Esophagus squamous epithelium (tissue), 5 donors: ENCODE results near the gene EPPIN. TPM values are rescaled to one million over a fixed set of nuclear protein-coding genes. Genes with fewer than 3 reads are reported as not detected.

Source experiments
- DNase-seq: peaks from one replicate; lab custom pipeline; 2025; lab: John Stamatoyannopoulos, UW
- H3K27ac ChIP-seq, 4 donors: fragments of 200-600 bp; sonication (generic); one replicate each; pipeline ENCODE4 v1.5.1; 2016 to 2019; ENCODE audit warnings: mild to moderate bottlenecking in 1 of 4
- H3K27me3 ChIP-seq, 4 donors: fragments of 200-600 bp; sonication (generic); 1 replicate in 3 of 4; 2 replicates in 1 of 4; pipeline versions ENCODE4 v1.5.1 to v1.6.0; 2017 to 2021; ENCODE audit warnings: antibody characterized with exemption in 1 of 4
- H3K36me3 ChIP-seq, 3 donors: fragments of 200-600 bp; sonication (generic); one replicate each; pipeline ENCODE4 v1.5.1; 2016 to 2019
- H3K4me1 ChIP-seq, 3 donors: fragments of 200-600 bp; sonication (generic); one replicate each; pipeline ENCODE4 v1.5.1; 2017 to 2019
- H3K4me3 ChIP-seq, 4 donors: fragments of 200-600 bp; sonication (generic); 1 replicate in 3 of 4; 2 replicates in 1 of 4; pipeline ENCODE4 v1.5.1; 2016 to 2019; ENCODE audit warnings: mild to moderate bottlenecking in 2 of 4, moderate library complexity in 1 of 4
- H3K9me3 ChIP-seq, 3 donors: fragments of 200-600 bp; sonication (generic); one replicate each; pipeline ENCODE4 v1.5.1; 2016 to 2019
- POLR2A ChIP-seq, 4 donors: fragments of 450-650 bp; IDR thresholded peaks; one replicate each; pipeline ENCODE4 v1.6.1; 2017; ENCODE audit warnings: antibody characterized with exemption in 4 of 4, mild to moderate bottlenecking in 4 of 4, moderate library complexity in 3 of 4
- WGBS, 2 donors: methylation state at CpG; one replicate each; pipeline ENCODE4 v1.1.5; 2018; 5-methylcytosine and 5-hydroxymethylcytosine counted together
- intact Hi-C: fragments of 100-400 bp; cut with DNase I; formaldehyde crosslinking; loops from one replicate; pipeline ENCODE4 v1.15.0; 2022
- total RNA-seq, 4 donors: library from RNA; depleted of rRNA; stranded (reverse); fragments of >200 nt; gene quantifications; one replicate each; pipeline ENCODE4 v1.1.0, GENCODE V29; 2016
- TF ChIP-seq, protein P1 (sequence below), 6 experiments: fragments of 450-650 bp in 4 of 6; fragments of 200-600 bp in 2 of 6; sonication (generic) in 2 of 6; IDR thresholded peaks; one replicate each; pipeline ENCODE4 v1.5.1; 2016 to 2019; ENCODE audit warnings: antibody characterized with exemption in 6 of 6, mild to moderate bottlenecking in 4 of 6, moderate library complexity in 4 of 6
- donor health status: DM: yes; HTN: yes; CAD: no.

EPPIN gene
- total RNA-seq, 4 donors from 2014 or later: not detected

DNA sequence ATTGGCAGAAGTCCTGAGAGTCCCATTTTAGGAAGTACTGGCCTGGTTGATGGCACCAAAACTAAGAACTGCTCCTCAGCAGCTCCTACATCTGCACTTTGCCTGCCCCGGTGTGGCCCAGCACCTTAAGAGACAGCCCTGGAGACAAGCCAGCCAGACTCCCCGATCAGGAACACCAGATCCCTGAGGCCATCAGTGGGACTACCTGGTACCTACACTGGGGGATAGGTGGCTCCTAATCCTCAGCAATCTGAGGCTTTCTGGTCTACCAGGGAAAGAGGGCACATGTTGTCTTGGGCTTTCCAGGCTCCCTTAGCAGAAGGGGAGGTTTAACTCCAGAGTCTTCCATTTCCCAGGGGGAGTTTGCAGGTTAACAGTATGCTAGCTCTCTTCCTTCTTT lies 7.8 kb downstream of the EPPIN start, which contains the start of gene WFDC6:
Gene WFDC6 (minus strand): TSS at position 101 of the 400 bp plus-strand sequence. CDS start 75 bp downstream, at position 26.
- Histone ChIP-seq H3K9me3 (no peaks in the 10 kb centered on the region), H3K36me3 (no peaks in the 10 kb centered on the region), H3K4me1 (peaks cover 0 to 17% (median 0%) of the 10 kb centered on the region in 3 donors), H3K27ac (no peak within 1 kb of the TSS), H3K27me3 (peaks cover 0 to 99% (median 1%) of the 10 kb centered on the region in 4 donors), H3K4me3 (no peak within 1 kb of the TSS)
- WGBS, 2 donors: 60% methylated on average over 1 of the region's 2 CpGs; no CpG with 5 or more reads in 1 of the 2 donors
- no peak for DNase-seq
- intact Hi-C loops: no loop called here
- TF ChIP-seq, protein P1, sequence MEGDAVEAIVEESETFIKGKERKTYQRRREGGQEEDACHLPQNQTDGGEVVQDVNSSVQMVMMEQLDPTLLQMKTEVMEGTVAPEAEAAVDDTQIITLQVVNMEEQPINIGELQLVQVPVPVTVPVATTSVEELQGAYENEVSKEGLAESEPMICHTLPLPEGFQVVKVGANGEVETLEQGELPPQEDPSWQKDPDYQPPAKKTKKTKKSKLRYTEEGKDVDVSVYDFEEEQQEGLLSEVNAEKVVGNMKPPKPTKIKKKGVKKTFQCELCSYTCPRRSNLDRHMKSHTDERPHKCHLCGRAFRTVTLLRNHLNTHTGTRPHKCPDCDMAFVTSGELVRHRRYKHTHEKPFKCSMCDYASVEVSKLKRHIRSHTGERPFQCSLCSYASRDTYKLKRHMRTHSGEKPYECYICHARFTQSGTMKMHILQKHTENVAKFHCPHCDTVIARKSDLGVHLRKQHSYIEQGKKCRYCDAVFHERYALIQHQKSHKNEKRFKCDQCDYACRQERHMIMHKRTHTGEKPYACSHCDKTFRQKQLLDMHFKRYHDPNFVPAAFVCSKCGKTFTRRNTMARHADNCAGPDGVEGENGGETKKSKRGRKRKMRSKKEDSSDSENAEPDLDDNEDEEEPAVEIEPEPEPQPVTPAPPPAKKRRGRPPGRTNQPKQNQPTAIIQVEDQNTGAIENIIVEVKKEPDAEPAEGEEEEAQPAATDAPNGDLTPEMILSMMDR (IDR thresholded peaks at IDR 0.05): no peak
- no peak for TF ChIP-seq POLR2A (IDR thresholded peaks at IDR 0.05)

DNA sequence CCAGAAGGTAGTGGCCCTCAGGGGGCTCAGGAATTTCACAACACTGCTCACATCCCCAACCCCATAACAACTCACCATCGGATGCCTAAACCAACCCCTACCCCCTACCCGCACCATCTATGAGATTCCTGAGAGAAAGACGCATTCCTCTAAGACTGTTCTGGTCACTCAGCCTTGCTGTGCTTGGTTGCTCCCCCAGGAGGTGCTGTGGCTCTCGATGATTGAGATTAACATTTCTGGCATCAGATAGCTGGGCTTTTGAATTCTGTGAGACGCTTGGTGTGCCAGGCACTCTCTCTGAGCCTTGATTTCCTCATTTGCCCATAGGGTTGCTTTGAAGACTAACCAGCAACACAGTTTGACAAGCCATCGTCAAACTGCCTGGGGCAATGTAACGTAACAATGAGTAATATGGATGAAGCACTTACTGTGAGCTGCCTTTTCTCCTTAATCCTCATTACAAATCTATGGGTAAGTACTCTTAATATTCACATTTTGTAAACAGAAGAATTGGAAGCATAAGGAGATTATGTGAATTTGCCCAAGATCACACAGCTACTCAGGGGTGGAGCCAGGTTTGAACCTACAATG lies 8.9 kb downstream of the EPPIN start:
- whole genome bisulfite sequencing, 2 donors: 40 to 57% methylated on average over 7 of the region's 7 CpGs
- no peak for DNase-seq
- Histone ChIP-seq H3K27ac (no peak overlapping the region), H3K36me3 (no peaks in the 10 kb centered on the region), H3K4me3 (no peak overlapping the region), H3K27me3 (peaks cover 0 to 99% (median 1%) of the 10 kb centered on the region in 4 donors), H3K4me1 (peaks cover 0 to 17% (median 0%) of the 10 kb centered on the region in 3 donors), H3K9me3 (no peaks in the 10 kb centered on the region)
- no peak for TF ChIP-seq POLR2A (IDR thresholded peaks at IDR 0.05)
- TF ChIP-seq, protein P1 (IDR thresholded peaks at IDR 0.05): peak in 1 of 6 experiments; percentile 21
- intact Hi-C loops: no loop called here

DNA sequence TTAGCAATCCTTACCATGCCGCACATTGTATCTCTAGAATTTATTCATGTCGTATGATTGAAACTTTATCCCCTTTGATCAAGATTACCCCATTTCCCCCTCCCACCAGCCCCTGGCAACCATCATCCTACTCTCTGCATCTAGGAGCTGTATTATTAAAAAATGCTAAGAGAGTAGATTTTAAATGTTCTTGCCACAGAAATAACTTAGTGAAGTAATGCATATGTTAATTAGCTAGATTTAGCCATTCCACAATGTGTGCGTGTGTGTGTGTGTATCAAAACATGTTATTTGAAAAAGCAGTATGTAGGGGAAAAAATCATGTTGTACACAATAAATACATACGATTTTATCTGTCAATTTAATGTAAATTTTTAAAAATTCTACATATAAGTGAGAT lies 19.9 kb downstream of the EPPIN start:
- no peak for DNase-seq
- WGBS, 2 donors: 69 to 75% methylated on average over 4 of the region's 4 CpGs
- H3K36me3 ChIP-seq: no peaks in the 10 kb centered on the region
- H3K4me3 ChIP-seq: no peak overlapping the region
- peaks cover 0 to 96% (median 0%) of the 10 kb centered on the region in 4 donors for H3K27me3 ChIP-seq
- intact Hi-C loops: no loop called here
- no peak overlapping the region for H3K27ac ChIP-seq
- no peaks in the 10 kb centered on the region for H3K4me1 ChIP-seq
- no peaks in the 10 kb centered on the region for H3K9me3 ChIP-seq
- TF ChIP-seq, protein P1 (IDR thresholded peaks at IDR 0.05): no peak
- TF ChIP-seq POLR2A (IDR thresholded peaks at IDR 0.05): no peak

DNA sequence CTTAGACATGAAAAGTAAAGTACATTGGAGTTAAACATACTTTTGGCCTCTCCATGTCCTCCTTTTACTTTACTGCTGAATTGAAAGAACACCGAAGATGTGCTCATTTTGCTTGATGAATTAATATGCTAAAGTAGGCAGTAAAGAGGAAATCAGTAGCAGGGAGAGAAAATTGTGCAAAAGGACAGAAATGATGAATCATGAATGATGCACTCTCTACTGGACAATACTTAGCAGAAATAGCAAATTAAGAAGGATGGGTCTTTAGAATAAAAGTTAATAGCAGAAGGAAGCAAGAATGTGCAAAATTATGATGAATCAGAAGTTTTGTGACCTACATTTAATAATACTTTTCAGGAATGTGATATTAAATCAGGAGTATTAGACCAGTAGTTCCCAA lies 23.4 kb downstream of the EPPIN start:
- WGBS, 2 donors: 53 to 75% methylated on average over 1 of the region's 1 CpG
- H3K9me3 ChIP-seq: no peaks in the 10 kb centered on the region
- no peak for TF ChIP-seq POLR2A (IDR thresholded peaks at IDR 0.05)
- DNase-seq: no peak
- H3K4me3 ChIP-seq: no peak overlapping the region
- intact Hi-C loops: no loop called here
- H3K27ac ChIP-seq: no peak overlapping the region
- peaks cover 0 to 6% (median 0%) of the 10 kb centered on the region in 3 donors for H3K4me1 ChIP-seq
- peaks cover 0 to 77% (median 0%) of the 10 kb centered on the region in 4 donors for H3K27me3 ChIP-seq
- no peaks in the 10 kb centered on the region for H3K36me3 ChIP-seq

DNA sequence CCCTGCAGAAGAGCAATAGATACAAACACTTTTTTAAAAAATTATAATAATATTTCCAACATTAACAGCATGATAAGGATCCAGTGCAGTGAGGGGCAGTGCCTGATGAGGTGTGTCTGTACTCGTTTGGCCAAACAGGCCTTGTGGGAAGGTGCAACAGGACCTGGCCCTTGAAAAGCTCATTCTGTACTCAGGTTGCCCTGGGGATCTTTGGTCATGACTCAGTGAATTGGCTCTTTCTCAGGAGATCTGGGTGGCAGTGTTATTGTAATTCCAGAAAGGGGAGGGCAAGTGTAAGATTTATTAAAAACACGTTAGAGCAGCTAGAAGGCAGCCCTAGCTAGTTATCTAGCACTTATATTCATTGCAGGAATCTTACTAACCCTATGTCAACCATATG lies 28.9 kb downstream of the EPPIN start:
- TF ChIP-seq POLR2A (IDR thresholded peaks at IDR 0.05): no peak
- TF ChIP-seq, protein P1 (IDR thresholded peaks at IDR 0.05): no peak
- Histone ChIP-seq H3K27ac (peak overlapping the region in 2 of 4 donors; percentile 16 to 50), H3K4me3 (no peak overlapping the region), H3K36me3 (no peaks in the 10 kb centered on the region), H3K4me1 (peaks cover 0 to 19% (median 0%) of the 10 kb centered on the region in 3 donors), H3K27me3 (peaks cover 0 to 52% (median 0%) of the 10 kb centered on the region in 4 donors), H3K9me3 (no peaks in the 10 kb centered on the region)
- intact Hi-C loops: no loop called here
- 15 to 40% methylated on average over 2 of the region's 2 CpGs for WGBS, 2 donors
- no peak for DNase-seq
